Effector memory CD8-positive, alpha-beta T cell (primary cell): Measurements from ENCODE around the gene IQSEC1.

Source experiments
- ATAC-seq: fragments of 150-1000 bp; cut with Tn5 transposase; replicated peaks from 2 replicates; pipeline ENCODE4 v1.10.0; 2021; ENCODE audit warnings: mild to moderate bottlenecking, moderate library complexity
- DNase-seq, 3 experiments: peaks; one replicate each; pipeline ENCODE4 v3.0.0; 2021
- H3K27ac Mint-ChIP-seq, 2 donors: one replicate each; pipeline ENCODE4 v1.8.0; 2022; ENCODE audit warnings: mild to moderate bottlenecking in 2 of 2, mixed read lengths in 2 of 2, moderate library complexity in 2 of 2
- H3K27me3 Mint-ChIP-seq, 2 donors: one replicate each; pipeline ENCODE4 v1.8.0; 2022; ENCODE audit warnings: mixed read lengths in 2 of 2
- H3K36me3 Mint-ChIP-seq: one replicate; pipeline ENCODE4 v1.8.0; 2022; ENCODE audit warnings: mild to moderate bottlenecking, moderate library complexity, mixed read lengths; ENCODE audit not compliant: insufficient read depth
- H3K4me1 Mint-ChIP-seq, 2 donors: one replicate each; pipeline ENCODE4 v1.8.0; 2022; ENCODE audit warnings: low read depth in 2 of 2, mixed read lengths in 2 of 2
- H3K4me3 Mint-ChIP-seq, 2 donors: one replicate each; pipeline ENCODE4 v1.8.0; 2022; ENCODE audit warnings: mild to moderate bottlenecking in 2 of 2, mixed read lengths in 2 of 2, moderate library complexity in 2 of 2
- H3K9me3 Mint-ChIP-seq, 2 donors: one replicate each; pipeline ENCODE4 v1.8.0; 2022; ENCODE audit warnings: mixed read lengths in 2 of 2

IQSEC1 gene

DNA sequence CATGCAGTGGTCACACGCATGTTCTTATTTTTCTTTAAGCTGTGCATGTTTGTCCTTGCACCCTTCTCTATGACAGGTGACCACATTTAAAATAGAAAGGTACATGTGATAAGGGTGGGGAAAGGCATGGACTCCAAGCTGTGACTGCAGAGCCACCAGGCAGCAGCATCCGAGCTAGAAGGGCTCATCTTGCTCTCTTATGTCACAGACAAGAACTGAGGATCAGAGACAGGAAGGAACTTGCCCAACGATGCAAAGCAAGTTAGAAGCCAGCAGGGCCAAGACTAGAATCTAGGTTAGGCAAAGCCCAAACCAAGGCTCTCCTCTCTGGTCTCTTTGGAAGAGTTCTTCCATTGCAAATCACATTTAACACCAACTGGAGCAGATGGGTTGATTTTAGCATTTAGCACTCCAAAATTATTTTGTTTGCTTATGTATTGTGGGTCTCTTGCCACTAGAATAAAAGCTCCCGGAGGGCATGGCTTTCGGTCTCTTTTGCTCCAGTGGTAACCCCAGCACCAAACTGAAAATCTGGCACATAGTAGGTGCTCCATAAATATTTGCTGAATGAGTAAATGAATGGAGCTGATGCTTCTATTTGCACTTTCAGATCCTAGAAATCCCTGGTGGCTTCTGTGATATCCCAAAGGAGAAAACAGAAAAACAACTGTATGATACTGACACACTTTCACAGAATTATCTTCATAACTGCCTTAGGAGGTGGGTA is 84.3 kb downstream of the IQSEC1 start:
- Mint-ChIP-seq H3K27ac (peak overlapping the region in 1 of 2 donors; percentile 5), H3K4me3 (peak overlapping the region in 1 of 2 donors; percentile 35), H3K36me3 (peaks cover 16% of the 10 kb centered on the region), H3K4me1 (peaks cover 54 to 66% of the 10 kb centered on the region in 2 donors), H3K9me3 (no peaks in the 10 kb centered on the region), H3K27me3 (no peaks in the 10 kb centered on the region)
- no peak for DNase-seq
- ATAC-seq: no peak

DNA sequence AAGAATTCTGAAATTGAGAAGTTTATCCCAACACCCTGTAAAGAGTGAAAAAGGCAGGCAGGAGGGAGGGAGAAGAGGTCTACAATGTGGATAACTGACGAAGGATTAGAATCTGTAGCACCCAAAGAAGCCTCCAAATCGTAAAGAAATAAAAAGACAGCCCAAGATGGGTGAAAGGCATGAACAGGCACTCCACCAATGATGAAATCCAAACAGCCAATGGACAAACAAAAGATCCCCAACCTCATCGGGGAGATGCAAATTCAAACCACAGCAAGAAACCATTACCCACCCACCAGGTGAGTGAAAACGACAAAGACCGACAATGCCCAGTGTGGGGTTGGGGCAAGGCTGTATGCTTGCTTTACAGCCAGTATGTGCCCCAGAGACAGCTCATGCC is 85.6 kb downstream of the IQSEC1 start:
- no peaks in the 10 kb centered on the region for H3K27me3 Mint-ChIP-seq
- H3K4me1 Mint-ChIP-seq: peaks cover 64 to 72% of the 10 kb centered on the region in 2 donors
- H3K36me3 Mint-ChIP-seq: peaks cover 22% of the 10 kb centered on the region
- no peaks in the 10 kb centered on the region for H3K9me3 Mint-ChIP-seq
- no peak for DNase-seq
- no peak for ATAC-seq
- peak overlapping the region in 1 of 2 donors; percentile 74 for H3K27ac Mint-ChIP-seq
- H3K4me3 Mint-ChIP-seq: peak overlapping the region in 1 of 2 donors; percentile 33

DNA sequence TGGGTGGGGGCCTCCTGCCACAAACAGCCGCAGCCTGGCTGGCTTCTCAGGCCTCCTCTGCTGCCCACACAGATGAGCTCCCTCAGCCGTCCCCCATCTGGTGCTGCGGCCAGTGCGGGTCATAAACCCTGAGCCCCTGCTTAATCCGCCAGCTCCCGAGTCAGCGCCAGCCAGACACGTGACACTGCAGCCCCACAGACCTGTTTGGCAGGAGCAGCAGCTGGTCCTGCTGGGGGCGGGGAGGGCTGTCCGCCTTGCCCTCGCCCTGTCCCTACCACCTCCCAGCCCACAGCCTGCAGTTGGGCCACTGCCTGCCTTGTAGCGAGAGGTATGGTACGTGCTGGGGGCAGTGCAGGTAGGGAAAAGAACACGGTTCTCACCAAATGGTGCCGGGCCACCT is 86.2 kb downstream of the IQSEC1 start:
- Mint-ChIP-seq H3K27me3 (no peaks in the 10 kb centered on the region), H3K36me3 (peaks cover 24% of the 10 kb centered on the region), H3K27ac (peak overlapping the region in 1 of 2 donors; percentile 74), H3K4me1 (peaks cover 64 to 72% of the 10 kb centered on the region in 2 donors), H3K4me3 (peak overlapping the region in 1 of 2 donors; percentile 1), H3K9me3 (no peaks in the 10 kb centered on the region)
- no peak for DNase-seq
- ATAC-seq: no peak

DNA sequence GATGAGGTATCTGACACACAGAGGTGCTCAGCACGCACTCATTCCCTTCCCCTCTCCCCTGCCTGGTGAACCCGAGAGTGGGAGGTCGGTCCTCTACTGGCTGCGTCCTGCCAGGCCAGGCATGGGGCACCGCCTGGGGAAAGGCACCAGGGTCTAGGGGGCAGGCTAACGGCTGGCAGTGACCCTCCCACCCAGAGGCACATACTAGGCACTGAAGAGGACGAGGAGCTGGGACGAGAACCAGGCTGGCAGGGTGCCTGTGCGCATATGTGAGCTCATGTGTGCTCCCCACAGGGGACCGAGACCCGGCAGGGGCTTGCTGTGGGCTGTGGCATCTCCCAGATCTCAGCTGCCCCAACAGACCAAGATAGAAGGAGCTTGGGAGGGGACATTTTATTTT is 86.7 kb downstream of the IQSEC1 start:
- DNase-seq: no peak
- Mint-ChIP-seq H3K27me3 (no peaks in the 10 kb centered on the region), H3K4me1 (peaks cover 67 to 74% of the 10 kb centered on the region in 2 donors), H3K4me3 (no peak overlapping the region), H3K27ac (peak overlapping the region in 1 of 2 donors; percentile 49), H3K36me3 (peaks cover 19% of the 10 kb centered on the region), H3K9me3 (no peaks in the 10 kb centered on the region)
- no peak for ATAC-seq

DNA sequence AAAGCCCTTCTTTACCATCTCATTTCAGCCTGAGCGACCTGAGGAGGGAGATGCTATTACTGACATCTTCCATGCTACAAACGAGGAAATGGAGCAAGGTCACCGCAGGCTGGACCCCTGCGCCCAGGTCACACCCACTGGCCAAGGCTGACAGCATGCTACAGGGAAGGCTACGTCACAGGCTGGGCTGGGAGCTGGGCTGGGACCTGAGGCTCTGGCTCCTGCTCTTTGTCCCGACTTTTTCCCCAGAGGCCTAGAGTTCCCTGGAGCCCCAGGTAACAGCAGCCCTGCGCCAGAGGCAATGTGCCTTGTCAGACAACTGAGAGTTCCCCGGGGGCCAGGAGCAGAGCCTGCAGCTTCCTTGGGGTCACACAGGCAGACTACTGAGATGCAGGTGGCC is 87.2 kb downstream of the IQSEC1 start:
- DNase-seq: no peak
- peaks cover 67 to 76% of the 10 kb centered on the region in 2 donors for H3K4me1 Mint-ChIP-seq
- H3K9me3 Mint-ChIP-seq: no peaks in the 10 kb centered on the region
- no peak overlapping the region for H3K4me3 Mint-ChIP-seq
- H3K27me3 Mint-ChIP-seq: no peaks in the 10 kb centered on the region
- peak overlapping the region in 1 of 2 donors; percentile 49 for H3K27ac Mint-ChIP-seq
- ATAC-seq: no peak
- H3K36me3 Mint-ChIP-seq: peaks cover 19% of the 10 kb centered on the region

DNA sequence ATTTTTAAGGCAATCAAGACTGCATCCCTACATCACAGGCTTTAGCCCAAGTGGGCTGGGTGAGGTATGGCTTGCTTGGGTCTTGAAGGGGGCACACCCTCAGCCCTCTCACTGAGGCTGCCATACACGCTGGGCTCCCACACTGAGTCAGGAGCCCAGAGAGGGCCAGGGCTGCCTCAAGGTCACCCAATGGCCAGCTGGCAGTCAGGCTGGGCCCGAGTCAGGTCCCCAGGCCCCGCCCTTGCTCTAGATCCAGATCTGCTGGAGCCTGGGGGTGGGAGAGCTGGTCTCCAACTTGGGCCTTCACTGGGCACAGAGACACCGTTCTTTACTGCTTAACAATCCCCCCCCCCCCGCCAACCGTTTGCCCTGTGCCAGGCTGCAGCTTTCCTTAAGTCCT is 88.1 kb downstream of the IQSEC1 start:
- Mint-ChIP-seq H3K4me3 (no peak overlapping the region), H3K9me3 (no peaks in the 10 kb centered on the region), H3K36me3 (peaks cover 21% of the 10 kb centered on the region), H3K4me1 (peaks cover 63 to 74% of the 10 kb centered on the region in 2 donors), H3K27ac (no peak overlapping the region), H3K27me3 (no peaks in the 10 kb centered on the region)
- DNase-seq: no peak
- no peak for ATAC-seq

DNA sequence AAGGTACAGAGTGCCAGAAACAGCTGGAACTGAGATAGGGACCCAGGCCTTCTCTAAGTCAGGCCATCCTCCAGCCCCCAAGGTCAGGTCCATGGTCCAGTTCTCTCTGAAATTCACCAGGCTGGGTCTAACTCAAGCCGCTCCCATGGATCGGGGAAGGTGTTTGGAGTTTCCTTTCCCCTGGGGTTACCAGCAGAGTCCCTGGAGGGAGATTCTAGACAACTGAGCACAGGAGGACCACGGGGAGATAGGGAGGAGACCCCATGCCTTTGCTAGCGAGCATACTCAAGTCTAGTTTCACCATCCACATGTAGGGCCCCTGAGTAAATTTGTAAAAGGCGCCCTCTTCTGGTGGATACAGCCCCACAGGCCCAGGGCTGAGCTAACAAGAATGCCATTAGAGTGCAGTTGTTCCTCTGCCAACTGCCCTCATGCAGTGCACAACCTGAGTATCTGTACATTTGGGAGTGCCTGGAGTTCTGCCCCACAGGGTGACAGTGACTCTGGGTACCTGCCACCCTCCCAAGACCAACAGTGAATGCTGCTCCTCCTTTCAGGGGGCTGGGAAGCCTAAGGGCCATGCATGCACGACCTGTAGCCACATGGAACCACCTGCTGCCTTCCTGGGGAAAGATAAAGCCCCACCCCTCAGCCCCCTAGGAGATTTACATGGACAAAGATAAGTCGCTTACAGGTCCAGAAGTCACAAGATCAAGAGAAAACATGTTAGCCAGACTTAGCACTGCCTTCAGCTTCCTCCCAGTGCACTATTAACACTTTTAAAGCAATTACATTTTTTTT is 89.0 kb downstream of the IQSEC1 start:
- Mint-ChIP-seq H3K4me1 (peaks cover 61 to 70% of the 10 kb centered on the region in 2 donors), H3K27ac (peak overlapping the region; percentile 46 to 75), H3K36me3 (peaks cover 30% of the 10 kb centered on the region), H3K9me3 (no peaks in the 10 kb centered on the region), H3K4me3 (peak overlapping the region; percentile 33 to 64), H3K27me3 (no peaks in the 10 kb centered on the region)
- ATAC-seq (peak; percentile 86), DNase-seq (peak; percentile 49 to 70 (median 57))

DNA sequence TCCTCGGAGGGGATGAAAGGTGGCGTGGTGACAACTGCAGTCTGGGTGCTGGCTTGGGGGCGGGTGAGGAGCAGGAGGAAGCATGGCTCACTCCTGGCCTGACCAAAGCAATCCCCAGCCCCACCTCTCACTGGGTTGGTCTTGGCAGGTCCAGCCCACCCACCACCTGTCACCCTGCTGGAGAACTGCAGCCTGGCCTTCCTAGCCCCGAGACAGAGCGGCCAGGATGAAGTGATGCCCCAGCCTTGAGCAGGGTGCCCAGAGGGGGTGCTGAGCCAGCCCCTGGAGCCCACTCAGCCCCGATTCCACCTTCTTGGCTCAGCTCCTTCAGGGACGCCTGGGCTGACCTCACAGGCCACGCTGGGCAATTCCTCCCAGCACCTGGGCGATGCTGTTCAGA is 89.9 kb downstream of the IQSEC1 start:
- Mint-ChIP-seq H3K4me3 (peak overlapping the region; percentile 33 to 64), H3K27ac (peak overlapping the region; percentile 10 to 79), H3K9me3 (no peaks in the 10 kb centered on the region), H3K4me1 (peaks cover 59 to 68% of the 10 kb centered on the region in 2 donors), H3K36me3 (peaks cover 30% of the 10 kb centered on the region), H3K27me3 (no peaks in the 10 kb centered on the region)
- no peak for DNase-seq
- no peak for ATAC-seq

DNA sequence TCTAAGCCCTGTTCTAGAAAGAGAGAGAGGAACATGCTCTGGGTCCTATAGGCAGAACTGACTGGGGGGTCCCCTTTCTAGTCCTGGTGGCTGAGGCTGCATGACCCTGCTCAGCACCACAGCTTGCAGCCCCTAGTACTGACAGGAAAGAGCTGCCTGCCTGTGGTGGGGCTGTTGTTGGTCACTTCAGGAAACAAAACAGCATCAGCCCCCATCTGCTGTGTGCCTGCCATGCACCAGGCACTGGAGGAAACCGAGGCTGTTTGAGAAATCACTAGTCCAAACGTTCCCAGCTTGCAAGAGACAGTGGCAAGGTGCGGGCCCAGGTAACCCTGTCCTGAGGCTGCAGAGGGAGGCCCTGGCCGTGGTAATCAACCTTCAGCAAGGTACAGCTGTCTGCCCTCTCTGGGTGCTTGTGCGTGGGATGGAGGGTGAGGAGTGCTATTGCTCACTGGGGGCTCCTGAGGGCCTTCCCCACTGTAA is 90.6 kb downstream of the IQSEC1 start:
- peaks cover 30% of the 10 kb centered on the region for H3K36me3 Mint-ChIP-seq
- H3K4me1 Mint-ChIP-seq: peaks cover 59 to 67% of the 10 kb centered on the region in 2 donors
- H3K4me3 Mint-ChIP-seq: peak overlapping the region; percentile 33 to 64
- H3K9me3 Mint-ChIP-seq: no peaks in the 10 kb centered on the region
- peak overlapping the region; percentile 53 to 79 for H3K27ac Mint-ChIP-seq
- ATAC-seq (peak; percentile 29), DNase-seq (no peak)
- no peaks in the 10 kb centered on the region for H3K27me3 Mint-ChIP-seq

DNA sequence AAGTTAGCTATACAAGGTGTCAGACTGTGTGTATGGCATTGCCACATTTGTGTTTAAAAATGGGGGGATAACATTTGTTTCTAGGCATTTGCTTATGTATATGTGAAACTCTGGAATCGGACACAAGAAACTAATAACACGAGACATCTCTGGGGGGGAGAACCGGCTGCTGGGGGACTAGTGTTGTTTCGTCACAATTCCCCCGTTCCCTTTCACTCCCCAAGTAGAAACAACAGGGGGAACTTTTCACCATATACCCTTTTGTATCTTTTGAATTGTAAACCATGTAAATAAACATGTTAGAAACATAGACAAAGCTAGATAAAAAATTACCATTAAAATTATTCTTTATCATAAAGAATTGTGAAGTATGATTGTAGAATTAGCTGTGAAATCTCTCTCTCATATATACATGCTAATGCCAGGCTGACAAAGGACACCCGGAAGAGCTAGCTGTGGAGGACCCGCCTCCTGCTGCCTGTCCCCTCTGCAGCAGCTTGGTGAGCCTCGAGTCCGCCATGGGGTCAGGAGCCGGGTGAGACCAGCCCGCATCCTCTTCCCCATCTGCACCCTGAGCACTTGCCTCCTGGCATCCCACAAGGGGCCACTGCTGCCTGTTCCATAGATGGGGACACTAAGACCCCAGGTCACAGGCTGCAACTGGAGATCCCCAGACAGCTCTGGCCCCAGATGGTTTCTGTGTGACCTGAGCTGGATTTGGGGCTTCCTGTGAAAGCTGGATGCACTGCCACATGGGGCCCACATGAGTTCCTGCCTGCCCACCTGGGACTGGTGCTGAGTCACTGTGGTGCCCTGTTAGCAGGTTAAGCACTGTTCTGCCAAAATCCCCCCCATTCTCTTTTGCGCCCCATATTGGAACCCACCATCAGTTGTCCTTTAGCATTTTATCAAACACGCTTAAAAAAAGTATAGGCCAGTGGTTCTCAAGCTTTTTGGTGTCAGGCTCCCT is 91.6 kb downstream of the IQSEC1 start:
- H3K9me3 Mint-ChIP-seq: no peaks in the 10 kb centered on the region
- peaks cover 54 to 61% of the 10 kb centered on the region in 2 donors for H3K4me1 Mint-ChIP-seq
- peak overlapping the region; percentile 33 to 64 for H3K4me3 Mint-ChIP-seq
- no peaks in the 10 kb centered on the region for H3K27me3 Mint-ChIP-seq
- ATAC-seq (peak; percentile 36), DNase-seq (no peak)
- peak overlapping the region; percentile 53 to 79 for H3K27ac Mint-ChIP-seq
- peaks cover 30% of the 10 kb centered on the region for H3K36me3 Mint-ChIP-seq

DNA sequence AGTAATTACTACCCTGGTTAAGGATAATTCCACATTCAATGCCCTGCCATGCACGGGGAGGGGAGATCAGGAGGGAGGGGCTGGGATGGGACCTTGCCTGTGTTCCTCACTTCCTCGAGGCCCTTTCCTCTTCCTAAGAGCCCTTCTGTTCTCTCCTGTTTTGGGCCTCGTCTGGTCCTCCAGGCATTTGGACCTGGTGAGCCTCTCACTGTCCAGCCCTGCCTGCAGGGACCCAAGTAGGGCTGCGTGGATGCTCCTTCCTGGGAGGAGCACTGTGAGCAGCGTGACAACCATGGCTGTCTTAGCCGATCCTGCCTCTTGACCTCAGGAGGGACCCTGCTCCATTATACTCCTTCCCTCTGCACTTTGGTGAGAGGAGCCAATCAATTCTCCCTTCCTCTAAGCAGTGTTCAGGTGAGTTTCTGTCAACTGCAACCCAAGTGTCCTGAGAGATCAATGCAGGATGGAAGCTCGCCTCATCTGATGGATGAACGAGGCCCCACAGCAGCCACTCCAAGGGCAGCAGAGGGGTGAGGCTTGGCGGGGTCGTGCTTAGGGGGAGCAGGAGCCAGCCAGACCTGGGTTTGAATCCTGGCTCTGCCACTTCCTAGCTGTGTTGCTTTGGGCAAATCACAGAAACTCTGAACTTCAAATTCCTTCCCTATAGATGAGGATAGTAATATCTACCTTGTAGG is 92.5 kb downstream of the IQSEC1 start:
- DNase-seq (no peak), ATAC-seq (no peak)
- no peaks in the 10 kb centered on the region for H3K9me3 Mint-ChIP-seq
- H3K27ac Mint-ChIP-seq: peak overlapping the region; percentile 53 to 79
- peaks cover 28% of the 10 kb centered on the region for H3K36me3 Mint-ChIP-seq
- H3K4me1 Mint-ChIP-seq: peaks cover 51 to 58% of the 10 kb centered on the region in 2 donors
- no peaks in the 10 kb centered on the region for H3K27me3 Mint-ChIP-seq
- no peak overlapping the region for H3K4me3 Mint-ChIP-seq

DNA sequence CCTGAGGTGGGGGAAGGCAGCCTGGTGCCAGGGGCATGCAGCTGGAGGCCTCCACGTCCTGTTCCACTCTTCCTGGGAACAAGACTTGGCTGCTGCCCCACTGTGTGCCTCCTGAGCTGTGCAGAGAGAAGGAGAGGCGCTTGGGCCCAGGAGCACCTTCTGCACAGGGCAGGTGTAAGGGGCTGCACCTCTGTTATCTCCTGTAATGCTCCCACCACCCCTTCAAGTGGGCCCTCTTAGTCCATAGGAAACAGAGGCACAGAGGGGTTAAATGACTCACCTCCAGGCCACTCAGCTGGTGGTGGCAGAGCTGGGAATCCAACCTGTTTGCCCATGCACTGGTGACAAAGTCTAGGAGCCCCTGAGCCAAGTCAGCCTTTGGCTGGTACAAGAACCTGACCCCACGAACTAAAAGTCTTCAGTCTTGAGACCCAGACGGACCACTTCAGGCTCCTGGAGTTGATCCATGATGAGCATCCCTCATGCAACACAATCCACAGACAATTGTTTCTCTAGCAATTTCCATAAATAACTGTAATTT is 93.2 kb downstream of the IQSEC1 start:
- Mint-ChIP-seq H3K9me3 (no peaks in the 10 kb centered on the region), H3K36me3 (peaks cover 28% of the 10 kb centered on the region), H3K27me3 (no peaks in the 10 kb centered on the region), H3K27ac (peak overlapping the region in 1 of 2 donors; percentile 72), H3K4me1 (peaks cover 56 to 61% of the 10 kb centered on the region in 2 donors), H3K4me3 (no peak overlapping the region)
- no peak for DNase-seq
- ATAC-seq: no peak
